Fibroblast of pulmonary artery (primary cell): ENCODE results near the gene CTSW.

Experiments
- DNase-seq: peaks from one replicate; pipeline ENCODE4 v3.0.0-alpha.2; 2010; ENCODE audit warnings: low read depth
- H3K4me3 ChIP-seq: replicated peaks from 2 replicates; pipeline ENCODE4 v1.5.1; 2011; ENCODE audit warnings: low read depth, mild to moderate bottlenecking, control low read depth, low read length, moderate library complexity
- CTCF ChIP-seq: IDR thresholded peaks from 2 replicates; pipeline ENCODE4 v1.5.1; 2011; ENCODE audit warnings: mild to moderate bottlenecking, control low read depth, low read length, inconsistent platforms; ENCODE audit errors: missing control alignments

The CTSW gene

GRCh38 chr11:65885808-65886536, 6.3 kb downstream of the CTSW start:
- H3K4me3 ChIP-seq = no peak overlapping the region
- DNase-seq = no peak
- no peak for TF ChIP-seq CTCF

GRCh38 chr11:65886826-65887722, 7.4 kb downstream of the CTSW start:
- peak overlapping the region; percentile 85 for H3K4me3 ChIP-seq
- no peak for DNase-seq
- TF ChIP-seq CTCF = no peak

- DNase-seq = no peak
- TF ChIP-seq CTCF = no peak
- peak overlapping the region; percentile 85 for H3K4me3 ChIP-seq
These were observed 8.1 kb downstream of the CTSW start for GRCh38 chr11:65887723-65888162.

- H3K4me3 ChIP-seq = peak within 1 kb of the TSS; percentile 85
- TF ChIP-seq CTCF = peak; percentile 56
- peak; percentile 97 for DNase-seq
These were observed 8.7 kb downstream of the CTSW start, which contains the start of gene FIBP for GRCh38 chr11:65888163-65888814. Gene FIBP, minus strand, starts transcription at chr11:65888471. Its CDS starts 53 bp downstream, at chr11:65888418.

- TF ChIP-seq CTCF = no peak
- peak within 1 kb of the TSS; percentile 85 for H3K4me3 ChIP-seq
- DNase-seq = peak; percentile 96
These were observed 10.9 kb downstream of the CTSW start, which contains the start of gene CCDC85B for GRCh38 chr11:65890324-65891218. Gene CCDC85B, plus strand, starts transcription at chr11:65890673. Its CDS starts 111 bp downstream, at chr11:65890784.
